Measurements from ENCODE around the gene CLDN17. TPM values are rescaled to one million over a fixed set of nuclear protein-coding genes. Genes with fewer than 3 reads are reported as not detected.

Gene CLDN17
- total RNA-seq = not detected
- long read RNA-seq = 0 reads

GRCh38 chr21:30166705-30167104 is at the start of gene CLDN17:
Gene CLDN17 (minus strand): TSS chr21:30166805. CDS start chr21:30166617, 188 bp downstream.
- ATAC-seq (no peak), DNase-seq (no peak)
- intact Hi-C loops (cut with micrococcal nuclease) = no loop called here

GRCh38 chr21:30216041-30216723 is 49.6 kb upstream of the CLDN17 start, which contains the start of gene CLDN8:
Gene CLDN8 (minus strand): TSS chr21:30216097. CDS start chr21:30215925, 172 bp downstream.
- DNase-seq = no peak
- intact Hi-C loops (cut with micrococcal nuclease) = no loop called here

GRCh38 chr21:30211071-30211470 is 44.5 kb upstream of the CLDN17 start:
- intact Hi-C loops (cut with micrococcal nuclease) = no loop called here
- no peak for ATAC-seq

More at GRCh38 chr21:30216041-30216723, 49.6 kb upstream of the CLDN17 start, which contains the start of gene CLDN8:
- ATAC-seq = no peak

GRCh38 chr21:30209601-30210000 is 43.0 kb upstream of the CLDN17 start:
- ATAC-seq (no peak), DNase-seq (no peak)
- intact Hi-C loops (cut with micrococcal nuclease) = no loop called here

More at GRCh38 chr21:30211071-30211470, 44.5 kb upstream of the CLDN17 start:
- DNase-seq = no peak

- DNase-seq (no peak), ATAC-seq (no peak)
- intact Hi-C loops (cut with micrococcal nuclease) = no loop called here
Measured at GRCh38 chr21:30207252-30207579, 40.6 kb upstream of the CLDN17 start.

- intact Hi-C loops (cut with micrococcal nuclease) = no loop called here
- ATAC-seq (no peak), DNase-seq (no peak)
Measured at GRCh38 chr21:30206551-30207251, 40.1 kb upstream of the CLDN17 start.

GRCh38 chr21:30200000-30200399 is 33.4 kb upstream of the CLDN17 start:
- ATAC-seq (no peak), DNase-seq (no peak)
- intact Hi-C loops (cut with micrococcal nuclease) = no loop called here

- intact Hi-C loops (cut with micrococcal nuclease) = no loop called here
- ATAC-seq = no peak
Measured at GRCh38 chr21:30194701-30195299, 28.2 kb upstream of the CLDN17 start.

GRCh38 chr21:30193201-30193600 is 26.6 kb upstream of the CLDN17 start:
- intact Hi-C loops (cut with micrococcal nuclease) = no loop called here
- DNase-seq (no peak), ATAC-seq (no peak)

More at GRCh38 chr21:30194701-30195299, 28.2 kb upstream of the CLDN17 start:
- DNase-seq = no peak

- DNase-seq = no peak
- no peak for ATAC-seq
- intact Hi-C loops (cut with micrococcal nuclease) = no loop called here
Measured at GRCh38 chr21:30190554-30190953, 23.9 kb upstream of the CLDN17 start.

GRCh38 chr21:30189773-30190172 is 23.2 kb upstream of the CLDN17 start:
- no peak for ATAC-seq
- intact Hi-C loops (cut with micrococcal nuclease) = no loop called here

GRCh38 chr21:30186242-30186641 is 19.6 kb upstream of the CLDN17 start:
- DNase-seq (no peak), ATAC-seq (no peak)
- intact Hi-C loops (cut with micrococcal nuclease) = no loop called here

More at GRCh38 chr21:30189773-30190172, 23.2 kb upstream of the CLDN17 start:
- DNase-seq = no peak

GRCh38 chr21:30168086-30168485 is 1.5 kb upstream of the CLDN17 start:
- ATAC-seq = no peak
- DNase-seq = no peak
- intact Hi-C loops (cut with micrococcal nuclease) = no loop called here

- no peak for ATAC-seq
- peak; percentile 8 for DNase-seq
- intact Hi-C loops (cut with micrococcal nuclease) = no loop called here
Measured at GRCh38 chr21:30166171-30166570, 434 bp downstream of the CLDN17 start.

GRCh38 chr21:30164796-30165195 is 1.8 kb downstream of the CLDN17 start:
- no peak for ATAC-seq
- intact Hi-C loops (cut with micrococcal nuclease) = no loop called here
- no peak for DNase-seq

GRCh38 chr21:30153697-30154340 is 12.8 kb downstream of the CLDN17 start:
- DNase-seq = no peak

GRCh38 chr21:30152792-30153191 is 13.8 kb downstream of the CLDN17 start:
- ATAC-seq (no peak), DNase-seq (no peak)
- intact Hi-C loops (cut with micrococcal nuclease) = no loop called here

More at GRCh38 chr21:30153697-30154340, 12.8 kb downstream of the CLDN17 start:
- intact Hi-C loops (cut with micrococcal nuclease) = no loop called here
- ATAC-seq = no peak

- intact Hi-C loops (cut with micrococcal nuclease) = no loop called here
Measured at GRCh38 chr21:30148906-30149305, 17.7 kb downstream of the CLDN17 start.

GRCh38 chr21:30146558-30147282 is 19.9 kb downstream of the CLDN17 start:
- ATAC-seq = no peak
- intact Hi-C loops (cut with micrococcal nuclease) = no loop called here
- DNase-seq = no peak

More at GRCh38 chr21:30148906-30149305, 17.7 kb downstream of the CLDN17 start:
- no peak for DNase-seq
- no peak for ATAC-seq
